ENCODE measurements around the gene STK39. TPM values are rescaled to one million over a fixed set of nuclear protein-coding genes. Genes with fewer than 3 reads are reported as not detected.

STK39 gene
- total RNA-seq, 1 donor from 2014 or later, result 26.9 TPM

GRCh38 chr2:167964650-167965413 lies 282.6 kb downstream of the STK39 start:
- H3K9me3 Mint-ChIP-seq (ENCODE audit: unreplicated experiment), result no peaks in the 10 kb centered on the region
- H3K27me3 Mint-ChIP-seq (ENCODE audit: unreplicated experiment), result no peaks in the 10 kb centered on the region
- peaks cover 17% of the 10 kb centered on the region for H3K36me3 Mint-ChIP-seq (ENCODE audit: unreplicated experiment)
- no peak overlapping the region for H3K4me3 Mint-ChIP-seq (ENCODE audit: unreplicated experiment)
- peaks cover 37% of the 10 kb centered on the region for H3K4me1 Mint-ChIP-seq (ENCODE audit: unreplicated experiment)
- TF ChIP-seq CTCF (IDR thresholded peaks at IDR 0.05), result peak; percentile 61
- no peak overlapping the region for H3K27ac Mint-ChIP-seq (ENCODE audit: unreplicated experiment)
- no peak for DNase-seq (ENCODE audit: extremely low spot score, unreplicated experiment)

GRCh38 chr2:167963899-167964649 lies 283.3 kb downstream of the STK39 start:
- no peak overlapping the region for H3K27ac Mint-ChIP-seq (ENCODE audit: unreplicated experiment)

GRCh38 chr2:167962436-167963226 lies 284.8 kb downstream of the STK39 start:
- H3K27ac Mint-ChIP-seq (ENCODE audit: unreplicated experiment), result no peak overlapping the region
- H3K4me1 Mint-ChIP-seq (ENCODE audit: unreplicated experiment), result peaks cover 36% of the 10 kb centered on the region
- H3K36me3 Mint-ChIP-seq (ENCODE audit: unreplicated experiment), result peaks cover 17% of the 10 kb centered on the region
- no peak for TF ChIP-seq CTCF (IDR thresholded peaks at IDR 0.05)
- H3K9me3 Mint-ChIP-seq (ENCODE audit: unreplicated experiment), result no peaks in the 10 kb centered on the region
- H3K27me3 Mint-ChIP-seq (ENCODE audit: unreplicated experiment), result no peaks in the 10 kb centered on the region
- no peak overlapping the region for H3K4me3 Mint-ChIP-seq (ENCODE audit: unreplicated experiment)
- no peak for DNase-seq (ENCODE audit: extremely low spot score, unreplicated experiment)

More at GRCh38 chr2:167963899-167964649, 283.3 kb downstream of the STK39 start:
- no peak for DNase-seq (ENCODE audit: extremely low spot score, unreplicated experiment)
- Mint-ChIP-seq H3K36me3 (ENCODE audit: unreplicated experiment) (peaks cover 17% of the 10 kb centered on the region), H3K4me1 (ENCODE audit: unreplicated experiment) (peaks cover 37% of the 10 kb centered on the region), H3K9me3 (ENCODE audit: unreplicated experiment) (no peaks in the 10 kb centered on the region), H3K27me3 (ENCODE audit: unreplicated experiment) (no peaks in the 10 kb centered on the region), H3K4me3 (ENCODE audit: unreplicated experiment) (no peak overlapping the region)
- TF ChIP-seq CTCF (IDR thresholded peaks at IDR 0.05), result no peak

- Mint-ChIP-seq H3K4me3 (ENCODE audit: unreplicated experiment) (no peak overlapping the region), H3K4me1 (ENCODE audit: unreplicated experiment) (peaks cover 25% of the 10 kb centered on the region), H3K36me3 (ENCODE audit: unreplicated experiment) (peaks cover 17% of the 10 kb centered on the region), H3K27ac (ENCODE audit: unreplicated experiment) (no peak overlapping the region), H3K9me3 (ENCODE audit: unreplicated experiment) (no peaks in the 10 kb centered on the region), H3K27me3 (ENCODE audit: unreplicated experiment) (no peaks in the 10 kb centered on the region)
- DNase-seq (ENCODE audit: extremely low spot score, unreplicated experiment), result no peak
- TF ChIP-seq CTCF (IDR thresholded peaks at IDR 0.05), result no peak
Observed at GRCh38 chr2:167961536-167962048, 285.8 kb downstream of the STK39 start.
